ENCODE results near the gene MMADHC. TPM values are rescaled to one million over a fixed set of nuclear protein-coding genes. Genes with fewer than 3 reads are reported as not detected.

Gene MMADHC
- 112 and 135 TPM in 2 replicates for total RNA-seq (2021)
- percentile 98 among the genes with signal in this experiment for Bru-seq, nascent RNA
- percentile 94 among the genes with signal in this experiment for BruChase-seq, experiment 1, labeled RNA remaining after a 2-hour chase
- percentile 97 among the genes with signal in this experiment for BruChase-seq, experiment 2, labeled RNA remaining after a 6-hour chase
- long read RNA-seq, transcript MMADHC-201 (8 exons, 1,436 nt): major isoform, 231 of 249 reads
- long read RNA-seq, partial matches to known transcripts: 6 of 249 reads
- long read RNA-seq, other reads (novel, unspliced or antisense): 9 of 249 reads

DNA sequence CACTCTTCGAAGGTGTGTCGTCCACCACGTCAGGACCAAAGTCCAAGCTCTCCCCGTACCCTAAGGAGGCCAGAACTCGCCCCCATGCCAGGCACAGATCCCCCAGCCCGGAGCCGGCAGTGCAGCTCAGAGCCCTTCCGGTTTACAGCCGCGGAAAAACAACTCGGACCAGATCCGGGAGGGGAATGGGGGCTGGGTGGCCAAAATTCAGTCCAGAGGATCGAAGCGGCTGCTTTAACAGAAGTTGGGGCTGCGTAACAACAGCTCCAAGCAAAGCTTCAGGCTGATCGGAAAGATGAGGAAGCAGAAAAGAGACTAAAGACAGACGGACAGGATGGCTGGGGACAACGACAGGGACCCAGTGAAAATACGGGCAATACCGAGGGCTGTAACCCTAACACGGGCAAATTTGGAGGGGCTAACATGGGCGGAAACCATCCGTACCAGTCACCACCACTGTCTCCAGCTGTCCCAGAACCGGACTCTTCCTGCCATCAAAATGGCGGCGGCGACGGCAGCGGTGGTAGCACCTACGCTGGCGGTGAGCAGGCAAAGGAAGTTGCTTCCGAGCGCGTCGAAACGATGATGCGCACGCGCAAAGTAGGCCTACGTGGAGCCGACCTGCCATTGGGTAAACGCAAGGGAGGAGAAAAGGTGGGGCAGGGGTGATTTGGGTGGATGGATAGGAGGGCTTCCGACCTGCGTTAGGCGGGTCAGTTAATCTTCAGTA is at the start of gene MMADHC:
MMADHC (minus strand) TSS at position 556 of the 730 bp plus-strand sequence. CDS start 678 bp downstream, outside the sequence.
- POLR2A ChIA-PET (ENCODE audit: unreplicated experiment): interaction anchor here (0.6 to 0.7 kb wide), 5 partner anchors 15 to 1611 kb away, joined by 3 to 9 read pairs (median 3); no protein-coding TSS in a partner anchor
- no peaks in the 10 kb centered on the region for H3K9me3 ChIP-seq (ENCODE audit: insufficient read depth, low read depth)
- no TSS peak for BruUV-seq (replicated peaks)
- H3K27me3 ChIP-seq (ENCODE audit: insufficient read depth, low read depth): no peaks in the 10 kb centered on the region
- intact Hi-C loops (cut with micrococcal nuclease; ENCODE audit: unreplicated experiment): no loop called here
- H3K4me2 ChIP-seq: peak within 1 kb of the TSS; percentile 89
- peak; percentile 87 to 89 for DNase-seq
- peak within 1 kb of the TSS; percentile 99 for H2AFZ ChIP-seq
- H3K36me3 ChIP-seq (ENCODE audit: low read depth): peaks cover 15% of the 10 kb centered on the region
- no peaks in the 10 kb centered on the region for H4K20me1 ChIP-seq (ENCODE audit: insufficient read depth)
- CTCF ChIA-PET: interaction anchor here (0.9 kb wide), 2 partner anchors 14 to 1651 kb away, joined by 3 to 4 read pairs; no protein-coding TSS in a partner anchor
- H3K27ac ChIP-seq: peak within 1 kb of the TSS; percentile 90
- no peaks in the 10 kb centered on the region for H3F3A ChIP-seq (ENCODE audit: insufficient read depth, low read depth)
- H3K79me2 ChIP-seq (ENCODE audit: low read depth): peaks cover 47% of the 10 kb centered on the region
- H3K4me3 ChIP-seq: peak within 1 kb of the TSS; percentile 99
- TF ChIP-seq CTCF (conservative IDR thresholded peaks at IDR 0.05) (no peak), EZH2 (IDR thresholded peaks at IDR 0.05; ENCODE audit: low read depth) (no peak)
- no peaks in the 10 kb centered on the region for H3K9me2 ChIP-seq (ENCODE audit: insufficient read depth)
- peaks cover 16% of the 10 kb centered on the region for H3K4me1 ChIP-seq (replicated peaks; ENCODE audit: insufficient read depth)

GRCh38 chr2:149634103-149634502 is 46.5 kb upstream of the MMADHC start:
- TF ChIP-seq EZH2 (IDR thresholded peaks at IDR 0.05; ENCODE audit: low read depth): no peak
- TF ChIP-seq CTCF (conservative IDR thresholded peaks at IDR 0.05): no peak
- Histone ChIP-seq H3K79me2 (ENCODE audit: low read depth) (no peaks in the 10 kb centered on the region), H3K27me3 (ENCODE audit: insufficient read depth, low read depth) (no peaks in the 10 kb centered on the region), H2AFZ (no peak overlapping the region), H3K4me1 (replicated peaks; ENCODE audit: insufficient read depth) (no peaks in the 10 kb centered on the region), H4K20me1 (ENCODE audit: insufficient read depth) (no peaks in the 10 kb centered on the region), H3K27ac (no peak overlapping the region), H3F3A (ENCODE audit: insufficient read depth, low read depth) (no peaks in the 10 kb centered on the region), H3K9me3 (ENCODE audit: insufficient read depth, low read depth) (no peaks in the 10 kb centered on the region), H3K9me2 (ENCODE audit: insufficient read depth) (no peaks in the 10 kb centered on the region), H3K4me2 (no peak overlapping the region), H3K4me3 (no peak overlapping the region), H3K36me3 (ENCODE audit: low read depth) (no peaks in the 10 kb centered on the region)
- BruUV-seq (replicated peaks): no TSS peak
- POLR2A ChIA-PET (ENCODE audit: unreplicated experiment): no interaction called here
- intact Hi-C loops (cut with micrococcal nuclease; ENCODE audit: unreplicated experiment): no loop called here
- CTCF ChIA-PET: no interaction called here
- DNase-seq: no peak

DNA sequence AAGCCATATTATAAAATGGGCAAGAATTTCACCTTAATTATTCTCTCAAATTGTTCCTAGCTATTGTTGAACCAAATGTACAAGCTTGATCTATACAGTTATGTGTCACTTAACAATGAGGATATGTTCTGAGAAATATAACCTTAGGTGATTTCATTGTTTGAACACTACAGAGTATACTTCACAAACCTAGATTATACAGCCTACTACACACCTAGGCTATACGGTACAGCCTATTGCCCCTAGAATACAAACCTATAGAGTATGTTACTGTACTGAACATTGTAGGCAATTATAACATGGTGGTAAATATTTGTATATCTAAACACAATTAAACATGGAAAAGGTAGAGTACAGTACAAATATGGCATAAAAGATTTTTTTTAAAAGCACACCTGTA is 42.9 kb upstream of the MMADHC start:
- no peak overlapping the region for H3K4me2 ChIP-seq
- no peak overlapping the region for H2AFZ ChIP-seq
- POLR2A ChIA-PET (ENCODE audit: unreplicated experiment): no interaction called here
- CTCF ChIA-PET: no interaction called here
- H3K4me1 ChIP-seq (replicated peaks; ENCODE audit: insufficient read depth): no peaks in the 10 kb centered on the region
- no peaks in the 10 kb centered on the region for H3K9me2 ChIP-seq (ENCODE audit: insufficient read depth)
- no peaks in the 10 kb centered on the region for H3F3A ChIP-seq (ENCODE audit: insufficient read depth, low read depth)
- BruUV-seq (replicated peaks): no TSS peak
- H3K79me2 ChIP-seq (ENCODE audit: low read depth): no peaks in the 10 kb centered on the region
- TF ChIP-seq CTCF (conservative IDR thresholded peaks at IDR 0.05) (no peak), EZH2 (IDR thresholded peaks at IDR 0.05; ENCODE audit: low read depth) (no peak)
- intact Hi-C loops (cut with micrococcal nuclease; ENCODE audit: unreplicated experiment): no loop called here
- DNase-seq: no peak
- H3K27me3 ChIP-seq (ENCODE audit: insufficient read depth, low read depth): no peaks in the 10 kb centered on the region
- no peaks in the 10 kb centered on the region for H4K20me1 ChIP-seq (ENCODE audit: insufficient read depth)
- no peak overlapping the region for H3K4me3 ChIP-seq
- H3K9me3 ChIP-seq (ENCODE audit: insufficient read depth, low read depth): no peaks in the 10 kb centered on the region
- H3K36me3 ChIP-seq (ENCODE audit: low read depth): no peaks in the 10 kb centered on the region
- no peak overlapping the region for H3K27ac ChIP-seq

Measured in PC-9 (cell line).